LNCAP (cell line): ENCODE results near the gene FAM78A.
A peak's percentile ranks its signal among the peaks of the same experiment; 100 is the strongest.

ENCODE experiments used
- TF ChIP-seq, protein P1 (sequence below): fragments of 450-650 bp; IDR thresholded peaks from 2 replicates; pipeline ENCODE4 v1.5.1; 2017; ENCODE audit warnings: mild to moderate bottlenecking

The FAM78A gene

DNA sequence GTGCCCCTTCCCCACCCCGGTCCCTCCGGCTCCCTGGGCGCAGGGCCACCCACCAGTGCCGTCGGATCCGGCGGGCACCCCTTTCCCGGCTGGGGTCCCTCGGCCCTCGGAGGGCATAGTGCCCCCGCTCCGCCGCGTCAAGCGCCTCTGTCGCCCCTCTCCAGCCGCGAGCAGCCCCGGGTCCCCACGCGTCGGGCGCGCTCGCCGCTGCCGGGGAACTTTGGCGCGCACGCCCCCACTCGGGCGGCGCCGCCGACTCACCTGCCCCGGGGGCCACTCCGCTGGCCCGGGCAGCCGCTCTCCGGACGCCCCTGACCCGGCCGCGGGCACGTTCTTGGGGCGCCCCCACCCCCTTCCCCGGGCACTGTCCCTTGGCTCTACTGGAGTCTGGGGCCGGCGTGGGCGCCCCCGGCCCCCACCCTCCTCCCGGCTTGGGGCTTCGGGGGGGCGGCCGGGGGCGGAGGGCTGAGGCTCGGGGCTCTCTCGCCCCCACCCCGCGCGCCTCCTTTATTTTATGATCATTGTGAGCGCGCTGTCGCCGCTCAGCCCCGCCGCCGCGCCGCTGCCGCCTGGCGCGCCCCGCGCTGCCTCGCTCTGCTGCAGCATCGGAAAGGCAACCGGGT lies 1.1 kb upstream of the FAM78A start:
- TF ChIP-seq, protein P1, sequence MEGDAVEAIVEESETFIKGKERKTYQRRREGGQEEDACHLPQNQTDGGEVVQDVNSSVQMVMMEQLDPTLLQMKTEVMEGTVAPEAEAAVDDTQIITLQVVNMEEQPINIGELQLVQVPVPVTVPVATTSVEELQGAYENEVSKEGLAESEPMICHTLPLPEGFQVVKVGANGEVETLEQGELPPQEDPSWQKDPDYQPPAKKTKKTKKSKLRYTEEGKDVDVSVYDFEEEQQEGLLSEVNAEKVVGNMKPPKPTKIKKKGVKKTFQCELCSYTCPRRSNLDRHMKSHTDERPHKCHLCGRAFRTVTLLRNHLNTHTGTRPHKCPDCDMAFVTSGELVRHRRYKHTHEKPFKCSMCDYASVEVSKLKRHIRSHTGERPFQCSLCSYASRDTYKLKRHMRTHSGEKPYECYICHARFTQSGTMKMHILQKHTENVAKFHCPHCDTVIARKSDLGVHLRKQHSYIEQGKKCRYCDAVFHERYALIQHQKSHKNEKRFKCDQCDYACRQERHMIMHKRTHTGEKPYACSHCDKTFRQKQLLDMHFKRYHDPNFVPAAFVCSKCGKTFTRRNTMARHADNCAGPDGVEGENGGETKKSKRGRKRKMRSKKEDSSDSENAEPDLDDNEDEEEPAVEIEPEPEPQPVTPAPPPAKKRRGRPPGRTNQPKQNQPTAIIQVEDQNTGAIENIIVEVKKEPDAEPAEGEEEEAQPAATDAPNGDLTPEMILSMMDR, result peak; percentile 9; the same call in 1 of the 2 replicates

DNA sequence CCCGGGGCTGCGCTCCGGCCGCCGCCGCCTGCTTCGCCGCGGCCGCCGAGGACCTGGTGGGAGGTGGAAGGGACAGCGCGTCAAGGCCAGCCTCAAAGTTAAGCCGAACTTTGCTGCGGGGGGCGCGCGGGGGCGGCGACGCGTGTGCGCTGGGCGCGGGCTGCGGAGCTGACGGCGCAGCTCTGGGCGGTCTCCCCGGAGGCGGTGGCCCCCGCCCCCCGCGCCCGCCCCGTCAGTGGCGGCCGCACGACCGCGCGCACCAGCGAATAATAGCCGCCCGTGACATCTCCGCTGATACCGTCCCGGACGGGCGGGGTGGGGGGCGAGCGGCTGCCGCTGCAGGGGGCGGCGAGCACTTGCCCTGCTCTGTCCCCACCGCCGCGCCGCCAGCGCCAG lies 579 bp upstream of the FAM78A start:
- TF ChIP-seq, protein P1, result no peak

DNA sequence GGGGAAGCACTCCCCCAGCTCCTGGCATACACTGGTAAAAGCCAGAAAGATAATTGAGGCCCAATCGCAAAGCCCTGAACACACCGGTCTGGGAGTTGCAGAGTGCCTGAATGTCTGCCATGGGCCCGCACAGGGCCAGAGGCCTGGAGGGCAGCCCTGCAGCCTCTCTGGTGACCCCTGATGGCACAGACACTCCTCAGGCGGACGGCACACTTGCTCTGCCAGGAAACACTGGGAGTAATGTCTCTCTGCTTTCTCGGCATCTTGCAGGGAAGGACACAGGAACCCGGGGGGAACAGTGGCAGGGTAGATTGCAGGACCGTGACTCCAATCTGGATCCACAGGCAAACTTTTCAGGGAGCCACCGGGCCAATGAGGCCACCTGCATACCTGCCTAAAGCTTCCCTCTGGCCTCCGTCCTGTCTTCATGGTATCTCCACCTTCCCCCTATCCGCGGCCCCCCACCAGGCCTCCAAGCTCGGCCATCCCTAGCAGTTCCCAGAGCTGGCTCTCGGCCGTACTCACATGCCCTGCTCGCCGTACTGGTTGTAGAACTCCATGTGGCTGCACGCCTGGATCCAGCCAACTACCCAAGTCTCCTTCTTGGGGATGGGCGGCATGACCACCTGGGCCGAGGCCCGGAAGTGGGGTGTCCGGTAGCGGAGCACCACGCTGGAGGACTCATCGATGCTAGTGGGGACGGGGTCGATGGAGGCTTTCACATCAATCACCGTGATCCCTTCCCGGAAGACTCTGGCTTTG lies 797 bp downstream of the FAM78A start:
- TF ChIP-seq, protein P1, result no peak

DNA sequence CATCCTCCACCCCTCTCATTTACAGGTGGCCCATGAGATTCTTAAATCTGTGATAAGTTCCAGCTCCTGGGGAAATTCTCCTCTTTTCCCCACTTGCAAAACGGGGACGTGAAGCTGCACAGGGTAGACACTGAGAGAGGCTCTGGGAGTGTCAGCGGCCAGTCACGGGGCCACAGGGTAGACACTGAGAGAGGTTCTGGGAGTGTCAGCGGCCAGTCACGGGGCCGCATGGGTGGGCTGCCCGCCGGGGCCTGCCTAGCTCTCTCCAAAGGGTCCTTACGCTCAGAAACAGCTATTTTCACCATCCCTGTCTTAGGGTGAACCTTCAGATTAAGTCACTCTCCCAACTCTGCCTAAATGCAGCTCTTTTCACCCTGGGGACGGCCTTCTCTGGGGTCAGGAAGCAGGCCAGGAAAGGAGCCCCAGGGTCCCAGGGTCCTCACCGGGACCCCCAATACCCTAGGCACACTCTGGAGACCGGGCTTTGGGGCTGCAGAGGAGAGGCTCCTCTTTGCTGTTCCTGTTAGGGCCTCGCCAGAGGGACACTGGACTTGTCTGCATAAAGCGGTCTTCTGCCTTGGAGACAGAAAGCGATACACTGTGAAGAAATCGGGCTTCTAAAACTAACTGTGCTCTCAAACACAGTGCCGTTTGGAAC lies 1.5 kb downstream of the FAM78A start:
- TF ChIP-seq, protein P1, result no peak

DNA sequence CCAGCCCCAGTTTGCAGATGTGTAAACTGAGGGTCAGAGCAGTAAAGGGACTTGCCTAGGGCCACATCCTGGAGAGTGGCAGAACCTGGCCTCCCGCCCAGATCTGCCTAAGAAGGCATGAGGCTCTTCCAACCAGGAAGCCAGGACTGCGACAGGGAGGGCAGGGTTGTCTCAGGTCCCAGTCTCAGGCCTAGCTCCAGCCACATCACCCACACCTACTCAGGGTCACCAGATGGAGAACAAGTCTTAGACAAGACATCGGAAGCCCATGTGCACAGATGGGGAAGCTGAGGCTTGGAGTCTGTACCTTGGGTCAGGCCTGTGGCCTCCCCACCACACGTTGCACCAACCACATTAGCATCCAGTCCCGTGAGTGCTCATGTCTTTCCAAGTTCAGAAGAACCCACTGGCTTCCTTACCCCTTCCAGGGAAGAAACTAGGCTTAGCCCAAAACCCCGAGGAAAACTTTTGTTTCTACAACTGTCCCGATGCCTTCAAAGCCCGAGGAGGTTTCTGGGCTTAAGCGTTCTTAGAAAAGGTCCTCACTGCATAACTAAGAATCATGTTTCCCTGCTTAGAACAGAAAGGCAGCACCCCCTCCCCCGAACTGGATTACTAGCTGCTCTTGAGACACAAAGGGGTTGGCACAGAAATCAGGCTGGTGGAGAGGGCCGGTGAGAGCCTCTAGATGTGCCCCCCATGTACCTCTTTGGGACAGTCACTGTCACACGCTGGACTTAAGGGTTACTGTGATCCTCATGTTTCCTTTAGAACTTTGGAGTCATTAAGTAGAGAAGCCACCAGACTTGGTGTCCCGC lies 2.2 kb downstream of the FAM78A start:
- TF ChIP-seq, protein P1, result no peak

DNA sequence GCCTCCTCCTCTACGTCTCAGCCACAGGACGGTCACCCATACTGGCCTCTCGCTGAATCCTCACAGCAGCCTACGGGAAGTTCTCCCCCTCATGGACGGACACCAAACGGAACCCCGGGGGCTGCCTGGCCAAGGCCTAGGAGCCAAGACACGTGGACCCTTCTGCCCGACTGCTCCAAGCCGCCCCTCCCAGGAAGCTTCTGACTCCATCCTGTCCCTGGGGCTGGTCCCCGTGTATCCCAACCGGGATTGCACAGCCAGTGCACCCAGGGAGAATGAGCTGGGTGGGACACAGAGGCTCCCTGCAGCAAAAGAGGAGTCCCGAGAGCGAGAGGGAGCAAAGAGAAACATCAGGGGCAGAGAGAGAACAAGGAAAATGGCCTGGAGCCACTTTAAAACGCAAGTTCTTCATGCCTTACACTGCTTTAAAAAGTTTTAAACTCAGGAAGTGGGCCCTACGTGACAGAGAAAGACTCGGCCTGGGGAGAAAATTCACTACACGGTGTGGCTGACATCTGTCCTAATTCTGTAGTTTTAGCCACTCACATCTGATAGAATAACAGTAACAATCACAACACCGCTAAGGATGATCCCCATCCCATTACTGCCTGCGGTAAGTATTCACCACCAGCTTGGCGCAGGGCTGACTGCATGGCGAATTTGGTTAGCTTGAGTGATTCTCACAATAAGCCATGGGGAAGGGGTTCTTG lies 3.0 kb downstream of the FAM78A start:
- TF ChIP-seq, protein P1, result no peak

DNA sequence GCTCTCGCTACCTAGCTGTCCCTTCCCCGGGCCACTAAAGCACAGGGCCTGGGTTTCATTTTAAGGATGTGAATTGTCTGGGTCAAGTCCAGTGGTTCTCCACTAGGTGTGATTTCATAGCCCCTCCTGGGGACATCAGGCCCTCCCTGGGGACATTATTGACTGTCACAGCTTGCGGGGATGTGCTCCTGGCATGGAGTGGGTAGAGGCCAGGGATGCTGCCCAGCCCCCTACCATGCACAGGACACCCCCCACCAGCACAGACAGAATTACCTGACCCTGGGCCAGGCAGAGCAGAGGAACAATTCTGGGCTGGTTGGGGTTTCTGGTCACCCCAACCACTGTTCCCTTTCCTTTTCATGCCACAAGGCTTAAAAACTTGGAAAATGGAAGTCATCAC lies 4.1 kb downstream of the FAM78A start:
- TF ChIP-seq, protein P1, result no peak
